Mammary epithelial cell (primary cell): ENCODE results near the gene SPRED1.

Experiments used
- EZH2 ChIP-seq: IDR thresholded peaks from 2 replicates; pipeline ENCODE4 v1.6.1; 2012; ENCODE audit warnings: low read length, inconsistent platforms, borderline replicate concordance
- TF ChIP-seq, protein P1 (sequence below), 2 donors: IDR thresholded peaks in 1 of 2; conservative IDR thresholded peaks in 1 of 2; 2 replicates each; pipeline ENCODE4 v1.5.1; 2011 to 2012; ENCODE audit warnings: inconsistent platforms in 2 of 2, low read length in 2 of 2, mild to moderate bottlenecking in 2 of 2, control low read depth in 1 of 2, low read depth in 1 of 2; ENCODE audit not compliant: insufficient read depth in 1 of 2; ENCODE audit errors: extremely low read depth in 1 of 2

DNA sequence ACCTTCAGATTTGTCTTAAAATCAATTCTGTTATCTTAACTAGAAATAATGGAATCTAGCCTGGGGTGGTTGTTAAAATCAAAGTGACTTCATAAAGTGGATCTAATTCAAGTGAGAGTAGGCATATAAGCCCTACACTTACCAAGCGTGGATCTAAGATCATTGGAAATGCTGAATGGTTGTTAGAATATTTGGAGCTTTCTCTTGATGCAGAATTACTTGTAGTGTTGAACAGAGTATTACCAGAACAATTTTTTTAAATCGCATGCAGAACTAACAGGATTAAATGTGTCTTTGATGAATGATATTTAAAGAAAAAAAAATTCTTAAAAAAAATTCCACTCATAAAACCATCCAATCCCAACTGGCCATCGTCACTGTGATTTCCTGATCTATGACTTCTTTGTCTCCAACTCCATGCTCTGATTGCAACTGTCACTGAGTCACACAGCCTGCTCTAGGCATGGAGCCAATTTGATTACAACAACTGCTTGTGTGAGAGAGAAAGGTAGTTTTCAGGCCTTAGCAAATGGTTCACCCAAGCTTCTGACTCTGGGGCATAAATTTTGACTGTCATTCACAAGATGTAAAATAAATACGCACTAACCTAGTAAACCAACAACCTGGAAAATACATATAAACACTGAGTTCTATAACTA is 25.9 kb upstream of the SPRED1 start:
- TF ChIP-seq, protein P1, sequence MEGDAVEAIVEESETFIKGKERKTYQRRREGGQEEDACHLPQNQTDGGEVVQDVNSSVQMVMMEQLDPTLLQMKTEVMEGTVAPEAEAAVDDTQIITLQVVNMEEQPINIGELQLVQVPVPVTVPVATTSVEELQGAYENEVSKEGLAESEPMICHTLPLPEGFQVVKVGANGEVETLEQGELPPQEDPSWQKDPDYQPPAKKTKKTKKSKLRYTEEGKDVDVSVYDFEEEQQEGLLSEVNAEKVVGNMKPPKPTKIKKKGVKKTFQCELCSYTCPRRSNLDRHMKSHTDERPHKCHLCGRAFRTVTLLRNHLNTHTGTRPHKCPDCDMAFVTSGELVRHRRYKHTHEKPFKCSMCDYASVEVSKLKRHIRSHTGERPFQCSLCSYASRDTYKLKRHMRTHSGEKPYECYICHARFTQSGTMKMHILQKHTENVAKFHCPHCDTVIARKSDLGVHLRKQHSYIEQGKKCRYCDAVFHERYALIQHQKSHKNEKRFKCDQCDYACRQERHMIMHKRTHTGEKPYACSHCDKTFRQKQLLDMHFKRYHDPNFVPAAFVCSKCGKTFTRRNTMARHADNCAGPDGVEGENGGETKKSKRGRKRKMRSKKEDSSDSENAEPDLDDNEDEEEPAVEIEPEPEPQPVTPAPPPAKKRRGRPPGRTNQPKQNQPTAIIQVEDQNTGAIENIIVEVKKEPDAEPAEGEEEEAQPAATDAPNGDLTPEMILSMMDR (conservative IDR thresholded peaks at IDR 0.05 in 1 of 2, IDR thresholded peaks at IDR 0.05 in 1 of 2; ENCODE audit: extremely low read depth in 1 of 2, insufficient read depth in 1 of 2, low read depth in 1 of 2, low read length in 2 of 2): no peak
- TF ChIP-seq EZH2: no peak
